ENCODE measurements around the gene AFAP1.

Gene AFAP1

DNA sequence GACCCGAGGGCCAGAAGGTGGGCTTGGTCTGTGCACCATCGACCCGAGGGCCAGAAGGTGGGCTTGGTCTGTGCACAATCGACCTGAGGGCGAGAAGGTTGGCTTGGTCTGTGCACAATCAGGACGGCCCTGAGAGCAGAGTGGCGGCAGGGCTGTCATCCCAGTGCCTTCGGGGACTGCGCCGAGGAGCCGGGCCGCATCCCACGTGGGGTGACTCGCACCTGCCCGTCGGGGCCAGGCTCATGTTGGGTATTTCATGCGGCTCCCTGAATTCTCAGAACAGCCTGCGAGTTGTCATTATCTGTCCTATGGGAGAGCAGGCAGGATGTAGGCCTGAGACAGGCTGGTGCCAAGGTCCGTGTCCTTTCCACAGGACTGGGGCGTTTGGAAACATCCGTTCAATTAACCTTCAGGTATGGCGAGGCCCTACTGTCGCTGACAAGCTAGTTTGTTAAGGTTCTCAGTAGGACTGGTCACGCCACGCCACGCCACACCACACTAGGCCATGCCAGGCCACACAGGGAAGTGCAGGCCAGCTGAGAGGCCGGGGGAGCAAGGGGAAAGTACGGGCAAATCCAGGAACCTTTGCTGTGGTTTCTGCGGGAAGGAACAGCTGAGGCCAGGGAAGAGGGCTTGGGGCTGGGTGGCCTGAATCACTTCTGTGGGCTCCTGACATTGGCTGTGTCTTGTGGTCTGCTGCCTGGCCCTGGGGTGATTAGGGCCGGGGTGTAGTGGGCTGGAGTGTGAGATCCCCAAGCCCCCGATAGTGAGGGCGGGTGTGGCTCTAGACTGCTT lies 182.9 kb downstream of the AFAP1 start:
- no peak for DNase-seq (ENCODE audit: extremely low spot score)
- CTCF ChIA-PET = no interaction called here

DNA sequence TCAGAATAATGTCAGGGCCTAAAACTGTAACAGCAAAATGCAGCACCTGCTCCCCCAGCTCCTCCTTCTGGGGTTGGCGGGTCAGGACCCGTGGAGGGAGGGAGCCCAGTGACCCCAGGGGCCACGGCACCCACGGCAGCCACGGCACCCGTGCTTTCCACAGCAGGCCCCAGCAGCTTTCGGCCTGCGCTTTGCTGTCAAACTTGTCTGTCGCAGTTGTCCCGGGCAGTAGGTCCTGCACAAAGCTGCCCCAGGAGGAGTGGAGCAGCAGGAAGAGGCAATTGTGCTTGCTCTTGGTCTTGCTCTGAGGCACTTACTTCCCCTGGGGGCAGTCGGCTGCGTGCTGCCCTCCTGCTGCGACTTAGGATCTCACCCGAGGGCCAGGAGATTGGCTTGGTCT lies 183.6 kb downstream of the AFAP1 start:
- DNase-seq (ENCODE audit: extremely low spot score) = no peak
- CTCF ChIA-PET = no interaction called here
- TF ChIP-seq L3MBTL2 (conservative IDR thresholded peaks at IDR 0.05) (no peak), FOXA1 (IDR thresholded peaks at IDR 0.05) (no peak), FOXM1 (IDR thresholded peaks at IDR 0.05; ENCODE audit: borderline replicate concordance) (no peak), SP1 (IDR thresholded peaks at IDR 0.05) (no peak), ZNF384 (IDR thresholded peaks at IDR 0.05) (no peak), ELF4 (IDR thresholded peaks at IDR 0.05) (no peak), FOXK2 (IDR thresholded peaks at IDR 0.05) (no peak), LEF1 (IDR thresholded peaks at IDR 0.05; ENCODE audit: borderline replicate concordance) (no peak), CTBP1 (IDR thresholded peaks at IDR 0.05; ENCODE audit: borderline replicate concordance) (no peak), ARNT (IDR thresholded peaks at IDR 0.05) (no peak), NFRKB (IDR thresholded peaks at IDR 0.05) (no peak), HDGF (IDR thresholded peaks at IDR 0.05; ENCODE audit: borderline replicate concordance) (no peak), SUZ12 (IDR thresholded peaks at IDR 0.05) (no peak), BHLHE40 (IDR thresholded peaks at IDR 0.05; ENCODE audit: borderline replicate concordance) (no peak), TARDBP (IDR thresholded peaks at IDR 0.05) (no peak)
- TF ChIP-seq, protein P1, sequence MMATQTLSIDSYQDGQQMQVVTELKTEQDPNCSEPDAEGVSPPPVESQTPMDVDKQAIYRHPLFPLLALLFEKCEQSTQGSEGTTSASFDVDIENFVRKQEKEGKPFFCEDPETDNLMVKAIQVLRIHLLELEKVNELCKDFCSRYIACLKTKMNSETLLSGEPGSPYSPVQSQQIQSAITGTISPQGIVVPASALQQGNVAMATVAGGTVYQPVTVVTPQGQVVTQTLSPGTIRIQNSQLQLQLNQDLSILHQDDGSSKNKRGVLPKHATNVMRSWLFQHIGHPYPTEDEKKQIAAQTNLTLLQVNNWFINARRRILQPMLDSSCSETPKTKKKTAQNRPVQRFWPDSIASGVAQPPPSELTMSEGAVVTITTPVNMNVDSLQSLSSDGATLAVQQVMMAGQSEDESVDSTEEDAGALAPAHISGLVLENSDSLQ (IDR thresholded peaks at IDR 0.05) = no peak
- POLR2A ChIA-PET = no interaction called here

More for the DNA sequence above, 182.9 kb downstream of the AFAP1 start:
- TF ChIP-seq TARDBP (IDR thresholded peaks at IDR 0.05) (no peak), LEF1 (IDR thresholded peaks at IDR 0.05; ENCODE audit: borderline replicate concordance) (no peak), FOXK2 (IDR thresholded peaks at IDR 0.05) (no peak), ELF4 (IDR thresholded peaks at IDR 0.05) (no peak), BHLHE40 (IDR thresholded peaks at IDR 0.05; ENCODE audit: borderline replicate concordance) (no peak), FOXM1 (IDR thresholded peaks at IDR 0.05; ENCODE audit: borderline replicate concordance) (no peak), ZNF384 (IDR thresholded peaks at IDR 0.05) (no peak), CTBP1 (IDR thresholded peaks at IDR 0.05; ENCODE audit: borderline replicate concordance) (no peak), FOXA1 (IDR thresholded peaks at IDR 0.05) (no peak), L3MBTL2 (conservative IDR thresholded peaks at IDR 0.05) (no peak)
- TF ChIP-seq, protein P1 (IDR thresholded peaks at IDR 0.05) = no peak
- POLR2A ChIA-PET = no interaction called here

DNA sequence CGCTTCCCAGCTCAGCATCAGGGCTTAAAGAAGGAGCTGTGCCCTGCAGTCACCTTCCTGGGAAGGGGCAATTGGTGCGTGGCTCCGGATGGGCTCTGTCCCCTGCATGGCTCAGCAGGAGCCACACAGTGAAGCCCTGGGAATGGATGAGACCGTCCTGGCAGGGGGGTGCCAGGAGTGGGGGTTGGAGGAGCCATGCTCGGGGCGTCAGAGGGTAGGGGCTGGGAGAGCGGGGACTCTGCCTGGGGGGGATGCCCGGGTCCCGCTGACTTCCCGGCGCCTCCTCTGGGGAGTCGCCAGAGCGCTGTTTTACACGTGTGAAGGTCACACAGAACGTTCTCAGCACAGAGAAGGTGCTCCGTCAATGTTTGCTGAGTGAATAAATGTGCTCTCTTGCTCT lies 184.1 kb downstream of the AFAP1 start:
- POLR2A ChIA-PET = no interaction called here
- DNase-seq (ENCODE audit: extremely low spot score) = no peak
- CTCF ChIA-PET = no interaction called here
- no peak for TF ChIP-seq L3MBTL2 (conservative IDR thresholded peaks at IDR 0.05)
- TF ChIP-seq SP1 (IDR thresholded peaks at IDR 0.05) = no peak
- no peak for TF ChIP-seq FOXA1 (IDR thresholded peaks at IDR 0.05)
- TF ChIP-seq HDGF (IDR thresholded peaks at IDR 0.05; ENCODE audit: borderline replicate concordance) = no peak
- TF ChIP-seq CTBP1 (IDR thresholded peaks at IDR 0.05; ENCODE audit: borderline replicate concordance) = no peak
- no peak for TF ChIP-seq FOXK2 (IDR thresholded peaks at IDR 0.05)
- TF ChIP-seq BHLHE40 (IDR thresholded peaks at IDR 0.05; ENCODE audit: borderline replicate concordance) = no peak
- TF ChIP-seq TARDBP (IDR thresholded peaks at IDR 0.05) = no peak
- no peak for TF ChIP-seq FOXM1 (IDR thresholded peaks at IDR 0.05; ENCODE audit: borderline replicate concordance)
- no peak for TF ChIP-seq SUZ12 (IDR thresholded peaks at IDR 0.05)
- TF ChIP-seq LEF1 (IDR thresholded peaks at IDR 0.05; ENCODE audit: borderline replicate concordance) = no peak
- TF ChIP-seq NFRKB (IDR thresholded peaks at IDR 0.05) = no peak
- TF ChIP-seq, protein P1 (IDR thresholded peaks at IDR 0.05) = no peak

DNA sequence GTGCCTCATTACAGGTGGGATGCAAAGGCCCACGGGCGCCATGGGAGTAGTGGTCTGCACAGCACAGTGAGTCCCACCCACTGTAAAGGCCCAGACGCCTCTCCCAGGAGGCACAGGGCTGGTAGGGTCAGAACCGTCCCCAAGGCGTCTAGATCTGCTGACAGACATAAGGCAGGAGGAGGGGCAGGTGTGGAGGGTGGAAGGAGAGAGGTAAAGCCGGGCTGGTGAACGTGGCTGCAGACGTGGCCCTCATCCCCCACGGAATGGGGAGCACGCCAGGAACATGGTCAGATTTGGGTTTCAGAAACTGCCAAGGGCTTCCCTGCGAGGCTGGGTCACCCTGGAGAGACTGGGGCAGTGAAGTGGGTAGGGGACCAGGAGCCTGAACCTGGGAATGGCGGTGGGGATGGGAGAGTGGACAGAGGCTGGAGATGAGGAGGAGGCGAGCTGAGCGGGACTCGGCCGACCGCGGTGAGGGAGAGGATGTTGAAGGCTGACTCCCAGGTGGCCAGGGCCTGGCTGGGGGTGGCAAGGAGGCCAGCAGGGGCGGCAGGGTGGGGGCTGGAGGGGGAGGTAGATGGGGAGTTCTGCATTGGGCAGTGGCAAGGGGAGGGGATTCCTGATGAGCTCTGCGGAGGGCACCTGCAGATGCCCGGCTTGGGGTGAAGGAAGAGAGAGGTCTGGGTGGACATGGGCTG lies 184.9 kb downstream of the AFAP1 start:
- DNase-seq (ENCODE audit: extremely low spot score) = no peak
- CTCF ChIA-PET = no interaction called here
- TF ChIP-seq SP1 (IDR thresholded peaks at IDR 0.05) = no peak
- no peak for TF ChIP-seq SUZ12 (IDR thresholded peaks at IDR 0.05)
- no peak for TF ChIP-seq BHLHE40 (IDR thresholded peaks at IDR 0.05; ENCODE audit: borderline replicate concordance)
- TF ChIP-seq, protein P1 (IDR thresholded peaks at IDR 0.05) = no peak
- no peak for TF ChIP-seq FOXM1 (IDR thresholded peaks at IDR 0.05; ENCODE audit: borderline replicate concordance)
- no peak for TF ChIP-seq FOXA1 (IDR thresholded peaks at IDR 0.05)
- no peak for TF ChIP-seq ARNT (IDR thresholded peaks at IDR 0.05)
- TF ChIP-seq L3MBTL2 (conservative IDR thresholded peaks at IDR 0.05) = no peak
- TF ChIP-seq NFRKB (IDR thresholded peaks at IDR 0.05) = no peak
- no peak for TF ChIP-seq TARDBP (IDR thresholded peaks at IDR 0.05)
- TF ChIP-seq ELF4 (IDR thresholded peaks at IDR 0.05) = no peak
- no peak for TF ChIP-seq HDGF (IDR thresholded peaks at IDR 0.05; ENCODE audit: borderline replicate concordance)
- TF ChIP-seq LEF1 (IDR thresholded peaks at IDR 0.05; ENCODE audit: borderline replicate concordance) = no peak
- TF ChIP-seq ZNF384 (IDR thresholded peaks at IDR 0.05) = no peak
- TF ChIP-seq FOXK2 (IDR thresholded peaks at IDR 0.05) = no peak
- TF ChIP-seq CTBP1 (IDR thresholded peaks at IDR 0.05; ENCODE audit: borderline replicate concordance) = no peak
- POLR2A ChIA-PET = no interaction called here
